T1000 (cell line): ENCODE results near the gene PLPP1.
"Not testable (repeated sequence)": the region's sequence is repeated elsewhere in the genome, so short reads cannot be mapped to it uniquely, and the experiment has no call there.

Experiments used
- DNase-seq: peaks from one replicate; lab custom pipeline; 2025; ENCODE audit warnings: mixed read lengths; lab: John Stamatoyannopoulos, UW

PLPP1 gene

GRCh38 chr5:55544341-55544740, 9.6 kb upstream of the PLPP1 start:
- no peak for DNase-seq

- no peak for DNase-seq
Measured at GRCh38 chr5:55541056-55541635, 6.4 kb upstream of the PLPP1 start.

- DNase-seq = no peak
Measured at GRCh38 chr5:55540525-55540924, 5.8 kb upstream of the PLPP1 start.

GRCh38 chr5:55540024-55540423, 5.3 kb upstream of the PLPP1 start:
- DNase-seq = no peak

- DNase-seq = no peak
Measured at GRCh38 chr5:55538661-55539060, 3.9 kb upstream of the PLPP1 start.

- not testable (repeated sequence) for DNase-seq
Measured at GRCh38 chr5:55537315-55537714, 2.6 kb upstream of the PLPP1 start.

GRCh38 chr5:55535199-55535905, 588 bp upstream of the PLPP1 start:
- no peak for DNase-seq

GRCh38 chr5:55533521-55534435, 986 bp downstream of the PLPP1 start:
- no peak for DNase-seq

GRCh38 chr5:55530669-55531068, 4.1 kb downstream of the PLPP1 start:
- DNase-seq = no peak

- DNase-seq = no peak
Measured at GRCh38 chr5:55524816-55525215, 9.9 kb downstream of the PLPP1 start.

- DNase-seq = no peak
Measured at GRCh38 chr5:55523293-55523692, 11.5 kb downstream of the PLPP1 start.

- no peak for DNase-seq
Measured at GRCh38 chr5:55521881-55522280, 12.9 kb downstream of the PLPP1 start.

- DNase-seq = no peak
Measured at GRCh38 chr5:55520117-55520839, 14.5 kb downstream of the PLPP1 start.

- no peak for DNase-seq
Measured at GRCh38 chr5:55518831-55519390, 15.9 kb downstream of the PLPP1 start.

GRCh38 chr5:55517804-55518203, 17.0 kb downstream of the PLPP1 start:
- no peak for DNase-seq

- no peak for DNase-seq
Measured at GRCh38 chr5:55511010-55511409, 23.8 kb downstream of the PLPP1 start.

- DNase-seq = no peak
Measured at GRCh38 chr5:55510523-55510880, 24.3 kb downstream of the PLPP1 start.

GRCh38 chr5:55509796-55510522, 24.8 kb downstream of the PLPP1 start:
- no peak for DNase-seq

- DNase-seq = no peak
Measured at GRCh38 chr5:55509097-55509496, 25.7 kb downstream of the PLPP1 start.

- DNase-seq = no peak
Measured at GRCh38 chr5:55507574-55507973, 27.2 kb downstream of the PLPP1 start.

- not testable (repeated sequence) for DNase-seq
Measured at GRCh38 chr5:55505711-55506110, 29.1 kb downstream of the PLPP1 start.
